ENCODE data around the gene NTPCR.

GRCh38 chr1:232950197-232951176, at the start of gene NTPCR:
- no peak; the same call in 1 of the 2 replicates for TF ChIP-seq CTCF (conservative IDR thresholded peaks at IDR 0.05)
- TF ChIP-seq EZH2 (IDR thresholded peaks at IDR 0.05; ENCODE audit: low read depth) = no peak

Data from PC-9 (cell line).